ENCODE data around the gene PRKCE.

The PRKCE gene

DNA sequence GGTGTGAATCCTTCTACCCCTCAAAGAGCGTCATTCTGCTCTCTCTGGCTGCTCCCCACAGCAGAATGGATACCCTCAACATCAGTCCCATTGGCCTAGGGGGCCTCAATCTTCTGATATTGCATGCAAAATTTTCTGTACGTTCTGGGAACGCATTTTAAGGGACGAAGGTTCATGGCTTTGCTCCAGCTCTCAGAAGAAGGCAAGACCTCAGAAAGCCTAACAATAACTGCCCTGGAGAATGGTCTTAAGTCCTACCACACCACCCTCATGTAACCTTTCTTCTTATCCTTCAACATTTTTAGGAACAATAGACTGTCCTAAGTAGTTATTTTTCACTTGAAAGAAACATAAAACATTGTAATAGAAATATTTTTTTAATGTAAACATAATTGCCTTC, 212.6 kb downstream of the PRKCE start:
- DNase-seq (ENCODE audit: low spot score) = no peak
- no peak for TF ChIP-seq CTCF (IDR thresholded peaks at IDR 0.05; ENCODE audit: extremely low read depth, missing control alignments)

DNA sequence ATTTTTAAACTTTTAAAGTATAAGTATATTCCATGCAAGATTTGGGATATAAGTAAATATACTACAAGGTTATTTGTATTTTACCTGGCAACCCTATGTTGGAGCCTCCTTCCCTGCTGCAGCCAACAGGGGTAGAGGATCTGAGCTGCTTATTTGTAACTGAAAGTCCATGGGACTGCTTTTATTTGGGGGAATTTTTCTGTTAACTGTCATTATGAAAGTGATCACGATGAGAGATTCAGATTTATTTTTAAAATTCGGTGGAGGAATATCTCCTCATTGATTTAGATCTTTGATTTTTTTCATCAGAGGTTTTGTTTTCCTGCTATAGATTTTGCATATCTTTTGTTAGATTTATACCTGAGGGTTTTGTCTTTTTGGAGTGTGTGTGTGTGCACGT, 215.9 kb downstream of the PRKCE start:
- no peak for DNase-seq (ENCODE audit: low spot score)
- TF ChIP-seq CTCF (IDR thresholded peaks at IDR 0.05; ENCODE audit: extremely low read depth, missing control alignments) = no peak

DNA sequence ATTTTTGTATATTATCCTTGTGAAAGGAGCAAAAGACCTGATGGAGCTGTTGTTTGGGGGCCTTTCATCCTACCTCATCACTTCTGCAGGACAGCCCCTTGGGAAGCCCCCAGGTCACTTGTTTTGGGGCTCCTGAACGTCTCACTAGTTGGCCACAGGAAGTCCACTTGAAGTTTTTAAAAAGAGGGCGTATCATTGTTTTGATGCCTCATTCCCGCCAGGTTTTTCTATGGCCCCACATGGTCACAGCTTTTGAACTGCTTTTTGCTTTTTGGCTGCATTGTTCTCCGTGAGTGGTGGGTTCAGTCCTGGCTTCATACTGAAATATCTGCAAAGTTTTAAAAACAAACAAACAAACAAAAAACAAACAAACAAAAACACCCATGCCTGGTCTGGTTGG, 216.3 kb downstream of the PRKCE start:
- DNase-seq (ENCODE audit: low spot score) = no peak
- no peak for TF ChIP-seq CTCF (IDR thresholded peaks at IDR 0.05; ENCODE audit: extremely low read depth, missing control alignments)

- DNase-seq (ENCODE audit: low spot score) = no peak
- TF ChIP-seq CTCF (IDR thresholded peaks at IDR 0.05; ENCODE audit: extremely low read depth, missing control alignments) = no peak
Observed at GRCh38 chr2:45869165-45869501, 217.7 kb downstream of the PRKCE start.

DNA sequence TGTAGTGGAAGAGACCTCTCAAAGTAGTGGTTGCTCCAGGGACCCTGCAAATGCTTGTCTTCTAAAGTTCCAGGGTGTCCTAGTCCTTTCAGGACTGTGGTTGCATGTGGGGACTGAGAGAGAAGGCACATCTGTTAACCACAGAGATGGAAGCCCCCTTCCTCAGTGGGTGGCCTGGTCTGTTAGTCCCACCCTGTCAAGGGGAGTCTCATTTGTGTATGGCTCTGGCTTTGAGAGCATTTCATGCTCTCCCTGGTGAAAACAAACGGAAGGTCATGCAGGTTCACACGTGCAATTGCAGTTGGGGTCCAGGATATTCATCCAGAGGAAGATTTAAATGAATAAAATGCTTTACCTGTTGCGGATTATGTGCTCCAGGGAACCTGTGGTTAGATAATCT, 219.6 kb downstream of the PRKCE start:
- DNase-seq (ENCODE audit: low spot score) = no peak
- TF ChIP-seq CTCF (IDR thresholded peaks at IDR 0.05; ENCODE audit: extremely low read depth, missing control alignments) = no peak

- no peak for TF ChIP-seq CTCF (IDR thresholded peaks at IDR 0.05; ENCODE audit: extremely low read depth, missing control alignments)
- DNase-seq (ENCODE audit: low spot score) = no peak
Observed at GRCh38 chr2:45871541-45871940, 220.1 kb downstream of the PRKCE start.

DNA sequence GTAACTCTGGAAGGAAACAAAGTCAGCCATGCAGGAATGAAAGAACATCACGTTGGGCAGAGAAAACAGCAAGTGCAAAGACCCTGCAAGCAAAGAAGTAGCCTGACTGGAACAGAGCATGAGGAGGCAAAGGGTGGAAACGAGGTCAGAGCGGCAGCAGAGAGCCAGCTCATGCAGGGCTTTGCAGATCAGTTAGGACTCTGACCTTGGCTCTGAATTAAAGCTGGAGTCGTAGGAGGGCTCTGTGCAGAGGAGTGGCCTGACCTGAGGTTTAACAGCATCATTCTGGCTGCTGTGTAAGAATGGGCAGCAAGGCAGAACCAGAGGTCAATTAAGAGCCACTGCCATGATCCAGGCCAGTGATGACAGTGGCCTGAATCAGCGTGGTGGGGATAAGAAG, 220.7 kb downstream of the PRKCE start:
- DNase-seq (ENCODE audit: low spot score) = no peak
- TF ChIP-seq CTCF (IDR thresholded peaks at IDR 0.05; ENCODE audit: extremely low read depth, missing control alignments) = no peak

All from GM20000 (cell line).